ENCODE results near the gene ACYP2. TPM values are rescaled to one million over a fixed set of nuclear protein-coding genes. Genes with fewer than 3 reads are reported as not detected.
"Not testable (repeated sequence)": the region's sequence is repeated elsewhere in the genome, so short reads cannot be mapped to it uniquely, and the experiment has no call there.

Gene ACYP2
- total RNA-seq, 2 experiments from 2014 or later, result 6.5 to 7.6 TPM

- CTCF ChIA-PET, POLR2A ChIA-PET: not testable (repeated sequence)
These were observed 19.3 kb upstream of the ACYP2 start for GRCh38 chr2:54096141-54096540.

GRCh38 chr2:54097124-54097523 is 18.3 kb upstream of the ACYP2 start:
- POLR2A ChIA-PET, result no interaction called here
- CTCF ChIA-PET, result no interaction called here

- ChIA-PET POLR2A (no interaction called here), CTCF (no interaction called here)
These were observed 16.0 kb upstream of the ACYP2 start for GRCh38 chr2:54099370-54099769.

GRCh38 chr2:54099829-54100585 is 15.4 kb upstream of the ACYP2 start:
- CTCF ChIA-PET, result no interaction called here

GRCh38 chr2:54100772-54101171 is 14.6 kb upstream of the ACYP2 start:
- POLR2A ChIA-PET, result no interaction called here
- CTCF ChIA-PET, result no interaction called here

More at GRCh38 chr2:54099829-54100585, 15.4 kb upstream of the ACYP2 start:
- POLR2A ChIA-PET, result no interaction called here

GRCh38 chr2:54103454-54104314 is 11.7 kb upstream of the ACYP2 start:
- ChIA-PET CTCF (interaction anchor here (0.6 kb wide), 1 partner anchor 92 kb away, joined by 3 read pairs; no protein-coding TSS in a partner anchor), POLR2A (interaction anchor here (0.6 kb wide), 1 partner anchor 11 kb away, joined by 3 read pairs; no protein-coding TSS in a partner anchor)

- POLR2A ChIA-PET, result no interaction called here
- CTCF ChIA-PET, result interaction anchor here (0.6 kb wide), 1 partner anchor 102 kb away, joined by 3 read pairs; no protein-coding TSS in a partner anchor
These were observed 8.6 kb upstream of the ACYP2 start for GRCh38 chr2:54106631-54107454.

- ChIA-PET POLR2A (no interaction called here), CTCF (interaction anchor here (0.6 kb wide), 1 partner anchor 102 kb away, joined by 3 read pairs; no protein-coding TSS in a partner anchor)
These were observed 8.0 kb upstream of the ACYP2 start for GRCh38 chr2:54107455-54107764.

GRCh38 chr2:54107903-54108615 is 7.4 kb upstream of the ACYP2 start:
- POLR2A ChIA-PET, result interaction anchor here (0.5 kb wide), 1 partner anchor 62 kb away, joined by 13 read pairs; no protein-coding TSS in a partner anchor
- CTCF ChIA-PET, result no interaction called here

GRCh38 chr2:54109848-54110247 is 5.6 kb upstream of the ACYP2 start:
- ChIA-PET POLR2A (no interaction called here), CTCF (no interaction called here)

GRCh38 chr2:54114479-54114878 is 936 bp upstream of the ACYP2 start:
- POLR2A ChIA-PET, result interaction anchor here (0.7 to 0.9 kb wide), 3 partner anchors 10 to 131 kb away, joined by 3 read pairs; no protein-coding TSS in a partner anchor
- CTCF ChIA-PET, result not testable (repeated sequence)

GRCh38 chr2:54114936-54115283 is 505 bp upstream of the ACYP2 start:
- POLR2A ChIA-PET, result interaction anchor here (0.7 to 0.9 kb wide), 2 partner anchors 11 to 58 kb away, joined by 3 read pairs; no protein-coding TSS in a partner anchor

GRCh38 chr2:54116598-54116997 is 1.2 kb downstream of the ACYP2 start:
- POLR2A ChIA-PET, result interaction anchor here (0.9 kb wide), 1 partner anchor 148 kb away, joined by 3 read pairs; no protein-coding TSS in a partner anchor
- CTCF ChIA-PET, result not testable (repeated sequence)

More at GRCh38 chr2:54114936-54115283, 505 bp upstream of the ACYP2 start:
- CTCF ChIA-PET, result no interaction called here

GRCh38 chr2:54120950-54121349 is 5.5 kb downstream of the ACYP2 start:
- CTCF ChIA-PET, result interaction anchor here (0.6 kb wide), 1 partner anchor 248 kb away, joined by 5 read pairs; no protein-coding TSS in a partner anchor

GRCh38 chr2:54122171-54122935 is 6.9 kb downstream of the ACYP2 start:
- CTCF ChIA-PET, result no interaction called here

More at GRCh38 chr2:54120950-54121349, 5.5 kb downstream of the ACYP2 start:
- POLR2A ChIA-PET, result no interaction called here

GRCh38 chr2:54122939-54123338 is 7.5 kb downstream of the ACYP2 start:
- ChIA-PET CTCF (no interaction called here), POLR2A (no interaction called here)

More at GRCh38 chr2:54122171-54122935, 6.9 kb downstream of the ACYP2 start:
- POLR2A ChIA-PET, result no interaction called here

GRCh38 chr2:54127174-54127573 is 11.8 kb downstream of the ACYP2 start:
- POLR2A ChIA-PET, result not testable (repeated sequence)
- CTCF ChIA-PET, result interaction anchor here (0.6 kb wide), 1 partner anchor 25 kb away, joined by 3 read pairs; no protein-coding TSS in a partner anchor

GRCh38 chr2:54133056-54133455 is 17.6 kb downstream of the ACYP2 start:
- POLR2A ChIA-PET, result no interaction called here
- CTCF ChIA-PET, result interaction anchor here (0.7 kb wide), 1 partner anchor 725 kb away, joined by 3 read pairs; no protein-coding TSS in a partner anchor
